ENCODE results near the gene PRUNE2. TPM values are rescaled to one million over a fixed set of nuclear protein-coding genes. Genes with fewer than 3 reads are reported as not detected.

Gene PRUNE2
- total and polyA plus RNA-seq, 4 donors, result 1.3 to 4.5 (median 1.6) TPM

DNA sequence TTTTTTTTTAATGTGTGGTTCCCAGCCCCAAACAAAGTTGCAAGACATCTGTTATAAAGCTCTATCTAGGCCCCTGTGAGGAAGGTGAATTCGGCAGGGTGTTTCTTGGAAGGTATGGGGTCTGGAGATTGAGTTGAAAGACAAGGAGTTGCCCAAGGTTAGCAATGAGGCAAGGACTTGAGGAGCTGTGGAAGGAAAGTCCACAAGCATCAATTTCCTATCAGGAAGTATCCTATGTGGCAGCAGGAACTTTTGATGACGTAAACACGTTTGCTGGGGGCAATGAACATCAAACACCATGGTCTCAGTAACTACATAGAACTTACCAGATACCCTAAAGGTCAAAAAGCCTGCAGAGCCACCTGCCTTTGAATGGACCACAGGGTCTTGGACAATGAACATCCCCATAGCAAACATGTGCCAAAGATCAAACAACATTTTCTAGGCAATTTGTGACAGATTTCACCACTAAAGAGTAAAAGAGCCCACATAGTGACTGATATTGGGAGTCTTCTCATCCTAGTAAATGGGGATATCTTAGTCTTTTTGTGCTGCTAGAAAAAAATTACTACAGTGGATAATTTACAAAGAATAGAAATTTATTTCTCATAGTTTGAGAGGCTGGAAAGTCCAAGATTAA, 301.9 kb downstream of the PRUNE2 start:
- Histone ChIP-seq H3K9ac (ENCODE audit: low read depth in 1 of 2, low read length in 2 of 2) (no peak overlapping the region), H3K27me3 (ENCODE audit: control insufficient read depth in 4 of 4, insufficient read depth in 4 of 4, low read length in 3 of 4) (no peaks in the 10 kb centered on the region), H3K4me1 (ENCODE audit: control insufficient read depth in 4 of 4, insufficient read depth in 4 of 4, low read length in 3 of 4) (no peaks in the 10 kb centered on the region), H3K9me3 (ENCODE audit: control insufficient read depth in 4 of 4, low read length in 3 of 4) (no peaks in the 10 kb centered on the region), H3K36me3 (ENCODE audit: control insufficient read depth in 4 of 4, insufficient read depth in 3 of 4, low read depth in 1 of 4, low read length in 3 of 4) (no peaks in the 10 kb centered on the region), H3K4me3 (ENCODE audit: low read depth in 1 of 3, low read length in 3 of 3) (no peak overlapping the region), H3K27ac (ENCODE audit: low read depth in 1 of 2, low read length in 2 of 2) (no peak overlapping the region)
- DNase-seq (ENCODE audit: low spot score), result no peak
- WGBS, result 76% methylated on average over 3 of the region's 3 CpGs
- TF ChIP-seq HNF4G (IDR thresholded peaks at IDR 0.05) (no peak), YY1 (IDR thresholded peaks at IDR 0.05) (no peak), RAD21 (IDR thresholded peaks at IDR 0.05) (no peak), FOXA2 (IDR thresholded peaks at IDR 0.05) (no peak), FOXA1 (IDR thresholded peaks at IDR 0.05) (no peak), SP1 (IDR thresholded peaks at IDR 0.05) (no peak), JUND (IDR thresholded peaks at IDR 0.05) (no peak), RXRA (IDR thresholded peaks at IDR 0.05) (no peak), NR2F2 (IDR thresholded peaks at IDR 0.05) (no peak), HNF4A (conservative IDR thresholded peaks at IDR 0.05) (no peak), TAF1 (conservative IDR thresholded peaks at IDR 0.05) (no peak)
- TF ChIP-seq, protein P1, sequence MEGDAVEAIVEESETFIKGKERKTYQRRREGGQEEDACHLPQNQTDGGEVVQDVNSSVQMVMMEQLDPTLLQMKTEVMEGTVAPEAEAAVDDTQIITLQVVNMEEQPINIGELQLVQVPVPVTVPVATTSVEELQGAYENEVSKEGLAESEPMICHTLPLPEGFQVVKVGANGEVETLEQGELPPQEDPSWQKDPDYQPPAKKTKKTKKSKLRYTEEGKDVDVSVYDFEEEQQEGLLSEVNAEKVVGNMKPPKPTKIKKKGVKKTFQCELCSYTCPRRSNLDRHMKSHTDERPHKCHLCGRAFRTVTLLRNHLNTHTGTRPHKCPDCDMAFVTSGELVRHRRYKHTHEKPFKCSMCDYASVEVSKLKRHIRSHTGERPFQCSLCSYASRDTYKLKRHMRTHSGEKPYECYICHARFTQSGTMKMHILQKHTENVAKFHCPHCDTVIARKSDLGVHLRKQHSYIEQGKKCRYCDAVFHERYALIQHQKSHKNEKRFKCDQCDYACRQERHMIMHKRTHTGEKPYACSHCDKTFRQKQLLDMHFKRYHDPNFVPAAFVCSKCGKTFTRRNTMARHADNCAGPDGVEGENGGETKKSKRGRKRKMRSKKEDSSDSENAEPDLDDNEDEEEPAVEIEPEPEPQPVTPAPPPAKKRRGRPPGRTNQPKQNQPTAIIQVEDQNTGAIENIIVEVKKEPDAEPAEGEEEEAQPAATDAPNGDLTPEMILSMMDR (IDR thresholded peaks at IDR 0.05; ENCODE audit: low read depth, low read length, missing input control), result no peak
- TF ChIP-seq, protein P2, sequence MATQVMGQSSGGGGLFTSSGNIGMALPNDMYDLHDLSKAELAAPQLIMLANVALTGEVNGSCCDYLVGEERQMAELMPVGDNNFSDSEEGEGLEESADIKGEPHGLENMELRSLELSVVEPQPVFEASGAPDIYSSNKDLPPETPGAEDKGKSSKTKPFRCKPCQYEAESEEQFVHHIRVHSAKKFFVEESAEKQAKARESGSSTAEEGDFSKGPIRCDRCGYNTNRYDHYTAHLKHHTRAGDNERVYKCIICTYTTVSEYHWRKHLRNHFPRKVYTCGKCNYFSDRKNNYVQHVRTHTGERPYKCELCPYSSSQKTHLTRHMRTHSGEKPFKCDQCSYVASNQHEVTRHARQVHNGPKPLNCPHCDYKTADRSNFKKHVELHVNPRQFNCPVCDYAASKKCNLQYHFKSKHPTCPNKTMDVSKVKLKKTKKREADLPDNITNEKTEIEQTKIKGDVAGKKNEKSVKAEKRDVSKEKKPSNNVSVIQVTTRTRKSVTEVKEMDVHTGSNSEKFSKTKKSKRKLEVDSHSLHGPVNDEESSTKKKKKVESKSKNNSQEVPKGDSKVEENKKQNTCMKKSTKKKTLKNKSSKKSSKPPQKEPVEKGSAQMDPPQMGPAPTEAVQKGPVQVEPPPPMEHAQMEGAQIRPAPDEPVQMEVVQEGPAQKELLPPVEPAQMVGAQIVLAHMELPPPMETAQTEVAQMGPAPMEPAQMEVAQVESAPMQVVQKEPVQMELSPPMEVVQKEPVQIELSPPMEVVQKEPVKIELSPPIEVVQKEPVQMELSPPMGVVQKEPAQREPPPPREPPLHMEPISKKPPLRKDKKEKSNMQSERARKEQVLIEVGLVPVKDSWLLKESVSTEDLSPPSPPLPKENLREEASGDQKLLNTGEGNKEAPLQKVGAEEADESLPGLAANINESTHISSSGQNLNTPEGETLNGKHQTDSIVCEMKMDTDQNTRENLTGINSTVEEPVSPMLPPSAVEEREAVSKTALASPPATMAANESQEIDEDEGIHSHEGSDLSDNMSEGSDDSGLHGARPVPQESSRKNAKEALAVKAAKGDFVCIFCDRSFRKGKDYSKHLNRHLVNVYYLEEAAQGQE (IDR thresholded peaks at IDR 0.05), result no peak
- TF ChIP-seq, protein P3, sequence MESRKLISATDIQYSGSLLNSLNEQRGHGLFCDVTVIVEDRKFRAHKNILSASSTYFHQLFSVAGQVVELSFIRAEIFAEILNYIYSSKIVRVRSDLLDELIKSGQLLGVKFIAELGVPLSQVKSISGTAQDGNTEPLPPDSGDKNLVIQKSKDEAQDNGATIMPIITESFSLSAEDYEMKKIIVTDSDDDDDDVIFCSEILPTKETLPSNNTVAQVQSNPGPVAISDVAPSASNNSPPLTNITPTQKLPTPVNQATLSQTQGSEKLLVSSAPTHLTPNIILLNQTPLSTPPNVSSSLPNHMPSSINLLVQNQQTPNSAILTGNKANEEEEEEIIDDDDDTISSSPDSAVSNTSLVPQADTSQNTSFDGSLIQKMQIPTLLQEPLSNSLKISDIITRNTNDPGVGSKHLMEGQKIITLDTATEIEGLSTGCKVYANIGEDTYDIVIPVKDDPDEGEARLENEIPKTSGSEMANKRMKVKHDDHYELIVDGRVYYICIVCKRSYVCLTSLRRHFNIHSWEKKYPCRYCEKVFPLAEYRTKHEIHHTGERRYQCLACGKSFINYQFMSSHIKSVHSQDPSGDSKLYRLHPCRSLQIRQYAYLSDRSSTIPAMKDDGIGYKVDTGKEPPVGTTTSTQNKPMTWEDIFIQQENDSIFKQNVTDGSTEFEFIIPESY (IDR thresholded peaks at IDR 0.05), result no peak
- TF ChIP-seq, protein P4, sequence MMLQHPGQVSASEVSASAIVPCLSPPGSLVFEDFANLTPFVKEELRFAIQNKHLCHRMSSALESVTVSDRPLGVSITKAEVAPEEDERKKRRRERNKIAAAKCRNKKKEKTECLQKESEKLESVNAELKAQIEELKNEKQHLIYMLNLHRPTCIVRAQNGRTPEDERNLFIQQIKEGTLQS (IDR thresholded peaks at IDR 0.05), result no peak

DNA sequence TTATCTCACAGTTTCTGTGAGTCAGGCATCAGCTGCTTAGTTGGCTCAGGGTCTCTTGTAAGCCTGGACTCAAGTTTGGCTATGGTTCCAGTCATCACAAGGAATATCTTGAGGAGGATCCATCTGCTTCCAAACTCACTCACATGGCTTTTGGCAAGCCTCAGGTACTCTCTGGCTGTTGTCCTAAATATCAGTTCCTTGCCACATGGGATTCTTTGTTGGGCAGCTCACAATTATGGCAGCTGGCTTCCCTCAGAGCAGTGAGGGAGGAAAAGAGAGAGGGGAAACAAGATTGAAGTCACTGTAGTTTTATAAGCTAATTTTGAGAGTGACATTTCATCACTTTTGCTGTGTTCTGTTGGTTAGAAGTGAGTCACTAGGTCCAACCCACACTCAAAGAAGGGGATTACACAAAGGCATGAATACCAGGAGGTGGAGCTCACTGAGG, 302.4 kb downstream of the PRUNE2 start:
- Histone ChIP-seq H3K4me3 (ENCODE audit: low read depth in 1 of 3, low read length in 3 of 3) (no peak overlapping the region), H3K4me1 (ENCODE audit: control insufficient read depth in 4 of 4, insufficient read depth in 4 of 4, low read length in 3 of 4) (no peaks in the 10 kb centered on the region), H3K27me3 (ENCODE audit: control insufficient read depth in 4 of 4, insufficient read depth in 4 of 4, low read length in 3 of 4) (no peaks in the 10 kb centered on the region), H3K9me3 (ENCODE audit: control insufficient read depth in 4 of 4, low read length in 3 of 4) (no peaks in the 10 kb centered on the region), H3K36me3 (ENCODE audit: control insufficient read depth in 4 of 4, insufficient read depth in 3 of 4, low read depth in 1 of 4, low read length in 3 of 4) (no peaks in the 10 kb centered on the region), H3K27ac (ENCODE audit: low read depth in 1 of 2, low read length in 2 of 2) (no peak overlapping the region), H3K9ac (ENCODE audit: low read depth in 1 of 2, low read length in 2 of 2) (no peak overlapping the region)
- TF ChIP-seq HNF4A (conservative IDR thresholded peaks at IDR 0.05), result no peak
- TF ChIP-seq TAF1 (conservative IDR thresholded peaks at IDR 0.05), result no peak
- TF ChIP-seq SP1 (IDR thresholded peaks at IDR 0.05), result no peak
- no peak for TF ChIP-seq NR2F2 (IDR thresholded peaks at IDR 0.05)
- TF ChIP-seq, protein P4 (IDR thresholded peaks at IDR 0.05), result no peak
- no peak for TF ChIP-seq JUND (IDR thresholded peaks at IDR 0.05)
- TF ChIP-seq, protein P1 (IDR thresholded peaks at IDR 0.05; ENCODE audit: low read depth, low read length, missing input control), result no peak
- TF ChIP-seq, protein P3 (IDR thresholded peaks at IDR 0.05), result no peak
- no peak for TF ChIP-seq HNF4G (IDR thresholded peaks at IDR 0.05)
- no peak for TF ChIP-seq GABPA (IDR thresholded peaks at IDR 0.05 in 1 of 2, conservative IDR thresholded peaks at IDR 0.05 in 1 of 2)
- TF ChIP-seq FOXA2 (IDR thresholded peaks at IDR 0.05), result no peak
- no peak for DNase-seq (ENCODE audit: low spot score)
